GM18868 (cell line): Measurements from ENCODE around the gene INPP4B.
A peak's percentile ranks its signal among the peaks of the same experiment; 100 is the strongest.
"Not testable (repeated sequence)": the region's sequence is repeated elsewhere in the genome, so short reads cannot be mapped to it uniquely, and the experiment has no call there.

ENCODE experiments used
- ATAC-seq: cut with Tn5 transposase; IDR thresholded peaks from one replicate; pipeline ENCODE4 v1.9.1; 2021; ENCODE audit warnings: mild to moderate bottlenecking, moderate library complexity; ENCODE audit not compliant: unreplicated experiment

Gene INPP4B

GRCh38 chr4:142419712-142420111, 426.4 kb downstream of the INPP4B start:
- no peak for ATAC-seq

DNA sequence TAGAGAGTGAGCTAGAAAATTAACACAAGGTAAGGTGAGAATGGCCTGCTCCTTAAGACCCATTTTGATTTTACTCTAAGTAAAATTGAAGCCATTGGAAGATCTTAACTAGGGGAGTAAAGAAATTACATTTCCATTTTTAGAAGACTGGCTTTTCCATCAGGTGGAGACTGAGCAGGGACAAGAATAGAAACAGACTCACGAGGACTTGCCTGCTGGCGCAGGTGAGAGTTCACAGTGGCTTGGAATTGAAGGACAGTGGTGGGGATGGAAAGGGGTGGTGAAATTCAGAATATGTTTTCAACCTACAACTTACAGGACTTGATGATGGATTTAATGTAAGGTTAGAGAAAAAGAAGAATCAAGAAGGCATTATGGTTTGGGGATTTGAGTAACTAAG, 427.4 kb downstream of the INPP4B start:
- ATAC-seq = no peak

DNA sequence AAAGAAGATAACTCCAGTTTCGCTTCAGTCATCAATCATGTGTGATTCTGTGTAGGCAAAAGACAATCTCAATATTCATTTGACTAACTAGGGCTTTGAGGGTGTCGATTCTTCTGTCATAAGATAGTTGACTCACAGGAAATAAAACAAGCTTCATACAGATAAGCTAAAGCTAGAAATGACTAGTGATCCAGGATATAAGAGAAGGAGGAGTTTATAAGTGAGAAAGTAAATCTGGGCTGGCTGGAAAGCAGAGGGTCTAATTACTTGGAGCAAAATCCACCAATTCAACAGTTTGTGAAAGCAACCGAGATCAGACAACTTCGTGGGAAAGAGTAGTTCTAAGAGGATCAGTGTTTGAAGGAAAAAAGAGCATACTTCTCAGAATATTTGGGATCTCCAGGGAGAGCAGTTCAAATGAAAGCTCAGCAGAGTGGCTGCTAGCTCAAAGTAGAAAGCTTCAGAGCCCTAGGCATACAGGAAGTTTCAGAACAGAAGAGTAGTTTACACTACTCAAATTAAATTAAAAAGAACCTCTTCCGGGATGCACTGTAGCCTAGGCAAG, 429.3 kb downstream of the INPP4B start:
- ATAC-seq = peak; percentile 75

DNA sequence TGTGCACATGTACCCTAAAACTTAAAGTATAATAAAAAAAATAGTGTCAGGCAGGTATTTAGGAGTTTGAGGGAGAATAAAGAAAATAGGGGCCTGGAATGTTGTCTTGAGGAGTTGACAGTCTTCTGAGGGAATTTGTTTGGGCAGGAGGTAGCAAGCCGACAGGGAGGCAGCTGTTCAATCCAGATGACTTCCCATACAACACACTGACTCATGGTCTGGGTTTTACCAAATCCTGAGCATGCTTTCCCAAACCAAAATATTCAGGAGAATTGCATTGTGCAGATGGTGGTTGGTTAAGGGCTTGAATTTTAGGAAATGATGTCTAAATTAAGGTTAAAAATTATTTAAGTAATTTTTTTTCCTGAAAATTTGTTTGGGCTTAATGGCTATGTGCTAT, 430.0 kb downstream of the INPP4B start:
- ATAC-seq = no peak

DNA sequence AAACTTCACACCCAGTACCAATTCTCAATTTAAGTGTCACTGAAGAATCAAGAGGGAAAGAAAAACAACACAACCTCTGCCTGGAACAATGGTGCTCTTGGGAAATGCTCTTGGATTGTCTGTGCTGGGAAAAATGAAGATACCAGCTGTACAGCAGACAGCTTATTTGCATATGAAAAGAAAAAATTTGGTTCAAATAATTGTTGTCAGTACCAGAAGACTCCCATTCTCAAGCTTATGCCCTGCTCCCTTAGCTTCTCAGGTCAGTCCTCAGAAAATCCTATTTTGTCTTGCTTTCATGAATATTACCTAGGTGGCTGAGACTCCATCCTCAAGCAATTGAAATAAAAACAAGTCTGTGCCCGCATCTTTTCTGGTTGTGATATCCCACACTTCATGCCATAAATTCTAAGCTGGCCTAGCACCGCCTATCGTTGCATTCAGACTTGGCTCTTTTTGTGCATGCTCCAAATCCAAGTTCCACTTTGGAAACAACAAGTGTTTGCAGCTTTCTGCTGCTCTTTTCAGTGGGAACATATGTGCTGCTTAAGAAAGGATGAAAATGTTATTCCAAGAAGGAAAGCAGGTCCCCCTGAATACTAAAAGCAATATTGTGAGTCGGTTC, 431.6 kb downstream of the INPP4B start:
- no peak for ATAC-seq

GRCh38 chr4:142413485-142413884, 432.6 kb downstream of the INPP4B start:
- ATAC-seq = no peak

DNA sequence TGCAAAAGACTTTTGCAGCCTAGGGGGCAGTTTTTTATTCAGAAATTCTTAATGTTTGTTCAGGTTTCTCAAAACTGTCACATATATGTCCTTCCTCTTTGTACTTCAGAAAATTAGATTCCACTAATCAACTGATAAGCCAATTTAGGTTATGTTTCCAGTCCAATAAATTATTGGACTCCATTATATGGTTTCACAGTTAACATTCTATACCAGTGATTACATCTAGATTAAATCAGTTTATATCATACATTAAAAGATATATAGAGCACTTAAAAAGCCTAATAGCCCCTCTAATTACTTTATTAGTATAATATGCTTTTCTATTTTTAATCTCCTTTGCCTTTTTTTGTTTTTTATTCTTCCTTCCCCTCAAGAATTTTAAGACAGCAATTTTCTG, 434.1 kb downstream of the INPP4B start:
- no peak for ATAC-seq

GRCh38 chr4:142408003-142408441, 438.1 kb downstream of the INPP4B start:
- ATAC-seq = no peak

GRCh38 chr4:142407596-142407995, 438.5 kb downstream of the INPP4B start:
- no peak for ATAC-seq

GRCh38 chr4:142406917-142407501, 439.1 kb downstream of the INPP4B start:
- no peak for ATAC-seq

DNA sequence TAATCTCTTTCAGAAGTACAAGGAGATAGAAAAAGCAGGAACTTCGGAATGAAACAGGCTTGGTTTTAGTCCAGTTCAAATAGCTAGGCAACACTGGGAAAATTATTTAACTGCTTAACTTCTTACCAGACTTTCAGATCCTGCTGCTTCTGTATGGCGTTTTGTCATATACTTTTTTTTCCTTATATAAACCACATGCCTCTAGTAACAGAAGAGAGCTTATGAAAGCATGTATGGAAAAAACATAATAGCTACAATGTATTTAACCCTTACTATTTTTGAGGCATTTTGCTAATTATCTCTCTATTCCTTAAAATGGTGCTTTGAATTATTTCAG, 439.6 kb downstream of the INPP4B start:
- no peak for ATAC-seq

GRCh38 chr4:142405695-142406498, 440.2 kb downstream of the INPP4B start:
- peak; percentile 37 for ATAC-seq

DNA sequence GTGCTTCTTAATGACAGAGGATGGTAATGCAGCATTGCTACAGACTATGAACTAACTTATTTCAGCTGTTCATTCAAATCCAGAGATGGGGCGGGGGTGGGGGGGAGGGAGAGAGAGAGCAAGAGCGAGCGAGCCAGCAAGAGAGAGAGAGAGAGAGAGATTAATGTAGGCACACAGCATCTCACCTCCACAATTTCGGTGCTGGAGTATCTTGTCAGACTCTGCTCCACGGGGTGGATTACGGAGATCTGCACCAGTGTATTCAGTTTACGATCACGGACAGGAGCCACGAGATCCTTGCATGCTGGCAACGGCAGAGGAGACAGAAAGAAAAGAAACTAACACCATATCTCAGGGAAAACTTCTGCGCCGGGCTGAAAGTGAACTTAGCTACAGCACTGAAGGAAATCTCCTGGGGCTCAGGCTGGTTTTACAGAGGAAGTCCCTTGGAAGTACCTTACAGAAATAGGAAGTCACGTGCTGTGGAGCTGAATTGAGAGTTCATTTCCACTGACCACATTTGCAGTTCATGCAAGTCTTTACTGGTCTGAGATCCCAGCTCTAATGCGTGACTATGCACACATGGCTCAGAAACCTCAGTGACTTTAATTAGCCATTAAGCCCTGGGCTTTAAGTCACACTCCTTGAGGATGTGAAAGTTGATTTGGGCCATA, 440.9 kb downstream of the INPP4B start:
- peak; percentile 75 for ATAC-seq

GRCh38 chr4:142404191-142404611, 441.9 kb downstream of the INPP4B start:
- ATAC-seq = no peak

DNA sequence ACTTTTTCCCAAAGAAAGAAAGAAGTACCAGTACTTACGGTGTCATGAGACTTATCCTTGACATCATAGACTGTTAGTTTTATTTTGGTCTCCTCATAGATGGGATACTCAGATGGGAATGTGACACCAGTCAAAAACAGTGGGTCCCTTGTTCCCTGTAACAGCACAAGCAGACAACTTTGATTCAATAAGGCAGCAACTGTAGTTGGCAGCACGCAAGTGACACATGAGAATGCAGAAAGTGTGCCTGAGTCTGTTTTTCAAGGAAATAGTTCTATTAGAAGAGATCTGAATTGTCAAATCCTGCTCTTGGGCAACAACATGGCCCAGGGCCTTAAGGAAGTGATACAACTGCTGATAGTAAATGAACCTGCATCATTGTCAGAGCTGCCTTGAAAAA, 443.2 kb downstream of the INPP4B start:
- ATAC-seq = no peak

- no peak for ATAC-seq
Observed at GRCh38 chr4:142402156-142402555, 443.9 kb downstream of the INPP4B start.

- ATAC-seq = not testable (repeated sequence)
Observed at GRCh38 chr4:142397364-142397991, 448.6 kb downstream of the INPP4B start.

- ATAC-seq = no peak
Observed at GRCh38 chr4:142396279-142396678, 449.8 kb downstream of the INPP4B start.

DNA sequence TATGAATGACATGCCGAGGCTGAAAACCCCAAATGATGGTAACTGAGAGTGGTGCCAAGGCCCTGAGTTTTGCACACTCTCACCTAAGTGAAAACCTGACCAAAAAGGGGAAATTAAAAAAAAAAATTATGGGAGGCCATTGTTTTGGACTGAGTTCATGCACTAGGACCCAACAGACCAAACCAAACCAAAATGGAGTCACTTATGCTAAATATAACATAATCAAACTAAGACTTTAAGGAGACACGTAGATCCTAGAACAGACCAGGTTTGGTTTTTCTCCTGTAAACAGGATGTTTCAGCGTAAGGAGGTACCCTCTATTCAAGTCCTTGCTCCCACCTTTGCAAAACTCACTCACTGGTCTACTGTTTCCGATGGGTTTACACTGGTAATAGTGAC, 453.0 kb downstream of the INPP4B start:
- ATAC-seq = no peak

DNA sequence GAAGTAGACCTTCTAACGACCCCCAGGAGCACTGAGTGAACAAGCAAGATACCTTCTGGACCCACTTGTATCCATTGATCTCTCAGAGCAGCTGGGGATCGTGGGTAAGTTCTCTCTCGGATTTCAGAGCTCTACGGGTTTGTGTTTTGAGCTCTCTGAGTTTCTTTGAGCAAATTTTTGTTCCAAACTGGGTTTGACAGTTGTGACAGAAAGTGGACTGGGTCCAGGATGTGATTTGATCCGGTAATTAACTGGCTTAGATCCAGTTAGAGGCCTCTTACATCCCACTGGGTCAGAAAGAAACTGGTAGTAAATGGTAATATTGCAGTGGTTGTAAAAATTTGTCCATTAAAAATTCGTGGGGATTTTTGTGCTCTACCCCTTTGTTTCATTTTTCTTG, 459.2 kb downstream of the INPP4B start:
- no peak for ATAC-seq

- no peak for ATAC-seq
Observed at GRCh38 chr4:142386449-142386848, 459.7 kb downstream of the INPP4B start.
